Neural progenitor cell (in vitro differentiated cells): Measurements from ENCODE around the gene GLB1L2. TPM values are rescaled to one million over a fixed set of nuclear protein-coding genes. Genes with fewer than 3 reads are reported as not detected.

Experiments used
- DNase-seq: peaks from one replicate; pipeline ENCODE4 v3.0.0-alpha.2; 2016; ENCODE audit warnings: low spot score
- H2AFZ ChIP-seq: fragments of 200-600 bp; sonication (generic); replicated peaks from 2 replicates; pipeline ENCODE4 v1.6.1; 2016; ENCODE audit warnings: antibody characterized with exemption
- H3F3A ChIP-seq: fragments of 200-600 bp; sonication (generic); 2 replicates; pipeline ENCODE4 v1.6.1; 2016; ENCODE audit warnings: antibody characterized with exemption, low read depth
- H3K27ac ChIP-seq: fragments of 200-600 bp; sonication (generic); 2 replicates; pipeline ENCODE4 v1.5.1; 2016; ENCODE audit warnings: mild to moderate bottlenecking
- H3K27me3 ChIP-seq: fragments of 200-600 bp; sonication (generic); 2 replicates; pipeline ENCODE4 v1.6.1; 2016; ENCODE audit warnings: mild to moderate bottlenecking, moderate library complexity
- H3K36me3 ChIP-seq: fragments of 200-600 bp; sonication (generic); 2 replicates; pipeline ENCODE4 v1.5.1; 2016
- H3K4me1 ChIP-seq: fragments of 200-600 bp; sonication (generic); 2 replicates; pipeline ENCODE4 v1.6.1; 2016; ENCODE audit warnings: mixed run types
- H3K4me2 ChIP-seq: fragments of 200-600 bp; sonication (generic); 2 replicates; pipeline ENCODE4 v1.6.1; 2016
- H3K4me3 ChIP-seq: fragments of 200-600 bp; sonication (generic); 2 replicates; pipeline ENCODE4 v1.5.1; 2016
- H3K79me2 ChIP-seq: fragments of 200-600 bp; sonication (generic); 2 replicates; pipeline ENCODE4 v1.6.1; 2016; ENCODE audit warnings: low read depth
- H3K9ac ChIP-seq: fragments of 200-600 bp; sonication (generic); 2 replicates; pipeline ENCODE4 v1.6.1; 2016
- H3K9me3 ChIP-seq: fragments of 200-600 bp; sonication (generic); 2 replicates; pipeline ENCODE4 v1.5.1; 2016; ENCODE audit warnings: low read depth
- H4K20me1 ChIP-seq: fragments of 200-600 bp; sonication (generic); 2 replicates; pipeline ENCODE4 v1.6.1; 2016; ENCODE audit warnings: low read depth
- H3K27ac Mint-ChIP-seq: 3 replicates; pipeline ENCODE4 v1.8.0; 2021; ENCODE audit warnings: mixed read lengths
- H3K27me3 Mint-ChIP-seq: 2 replicates; pipeline ENCODE4 v1.8.0; 2022; ENCODE audit warnings: low read depth, mild to moderate bottlenecking, inconsistent platforms, moderate library complexity, mixed read lengths; ENCODE audit not compliant: insufficient read depth
- H3K36me3 Mint-ChIP-seq: 3 replicates; pipeline ENCODE4 v1.8.0; 2021; ENCODE audit warnings: mixed read lengths
- H3K4me1 Mint-ChIP-seq: 3 replicates; pipeline ENCODE4 v1.8.0; 2021; ENCODE audit warnings: mixed read lengths
- H3K4me3 Mint-ChIP-seq: 3 replicates; pipeline ENCODE4 v1.8.0; 2021; ENCODE audit warnings: mild to moderate bottlenecking, moderate library complexity, mixed read lengths
- H3K9me3 Mint-ChIP-seq: 3 replicates; pipeline ENCODE4 v1.8.0; 2020; ENCODE audit warnings: mixed read lengths
- EZH2 ChIP-seq: fragments of 200-600 bp; sonication (generic); IDR thresholded peaks from 2 replicates; pipeline ENCODE4 v1.6.1; 2017; ENCODE audit warnings: antibody characterized with exemption, mild to moderate bottlenecking, moderate library complexity
- EZH2phosphoT487 ChIP-seq: fragments of 200-600 bp; sonication (generic); IDR thresholded peaks from 2 replicates; pipeline ENCODE4 v1.6.1; 2017; ENCODE audit warnings: antibody characterized with exemption
- total RNA-seq: library from RNA; depleted of rRNA; stranded (reverse); fragments of >200 nt; gene quantifications from 2 replicates; pipeline ENCODE4 v1.2.3, GENCODE V29; 2015; ENCODE audit warnings: low replicate concordance
- TF ChIP-seq, protein P1 (sequence below): fragments of 200-600 bp; sonication (generic); IDR thresholded peaks from 2 replicates; pipeline ENCODE4 v1.5.1; 2017; ENCODE audit warnings: antibody characterized with exemption, mild to moderate bottlenecking

The GLB1L2 gene
- total RNA-seq, 1 donor from 2014 or later = 2.0 TPM

DNA sequence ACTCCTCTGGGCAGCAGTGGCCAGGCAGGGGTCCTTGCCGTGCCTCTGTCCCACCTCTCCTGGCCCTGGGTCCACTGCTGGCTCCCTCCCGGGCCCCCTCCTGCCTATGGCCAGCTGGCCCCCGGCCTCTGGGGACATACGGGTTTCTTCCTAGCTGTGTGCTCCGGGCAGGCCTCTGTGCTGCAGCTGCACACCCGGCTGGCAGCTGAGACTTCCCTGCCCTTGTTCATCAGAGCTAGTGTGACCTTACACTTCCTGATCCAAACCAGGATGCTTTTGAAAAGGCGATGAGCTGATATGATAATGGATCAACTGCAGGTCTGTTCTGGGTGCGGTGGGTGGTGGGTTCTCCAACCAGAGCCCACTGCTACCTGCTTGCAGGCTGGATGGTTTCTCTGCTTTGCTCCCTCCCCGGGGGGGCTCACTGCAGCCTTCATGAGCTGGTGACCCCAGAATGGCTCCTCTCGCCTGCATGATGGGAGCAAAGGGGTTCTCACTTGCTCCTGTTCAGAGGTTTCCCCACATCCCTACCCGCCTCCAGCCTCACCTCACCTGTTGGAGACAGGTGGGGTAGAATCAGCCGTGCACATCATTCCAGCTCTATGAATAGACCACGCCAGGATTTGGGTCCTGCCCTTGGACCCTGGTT is 67.0 kb downstream of the GLB1L2 start:
- no peaks in the 10 kb centered on the region for H3K9me3 Mint-ChIP-seq
- Histone ChIP-seq H3K9ac (no peak overlapping the region), H3K27me3 (no peaks in the 10 kb centered on the region), H4K20me1 (peaks cover 57% of the 10 kb centered on the region), H3F3A (no peaks in the 10 kb centered on the region), H3K27ac (no peak overlapping the region), H3K36me3 (peaks cover 3% of the 10 kb centered on the region), H3K4me3 (no peak overlapping the region), H3K4me1 (peaks cover 6% of the 10 kb centered on the region), H2AFZ (no peak overlapping the region), H3K4me2 (no peak overlapping the region), H3K9me3 (no peaks in the 10 kb centered on the region), H3K79me2 (peaks cover 33% of the 10 kb centered on the region)
- H3K27me3 Mint-ChIP-seq = no peaks in the 10 kb centered on the region
- DNase-seq = no peak
- no peak overlapping the region for H3K4me3 Mint-ChIP-seq
- H3K36me3 Mint-ChIP-seq = peaks cover 11% of the 10 kb centered on the region
- peaks cover 24% of the 10 kb centered on the region for H3K4me1 Mint-ChIP-seq
- H3K27ac Mint-ChIP-seq = no peak overlapping the region
- TF ChIP-seq EZH2phosphoT487 = no peak

GRCh38 chr11:134399293-134399654 is 67.5 kb downstream of the GLB1L2 start:
- H3K4me2 ChIP-seq = no peak overlapping the region
- H3K36me3 ChIP-seq = peaks cover 3% of the 10 kb centered on the region
- H3K4me1 ChIP-seq = peaks cover under 1% of the 10 kb centered on the region
- no peak overlapping the region for H3K9ac ChIP-seq
- no peaks in the 10 kb centered on the region for H3K27me3 ChIP-seq
- H3K4me3 Mint-ChIP-seq = no peak overlapping the region
- peaks cover 15% of the 10 kb centered on the region for H3K36me3 Mint-ChIP-seq
- peaks cover 20% of the 10 kb centered on the region for H3K4me1 Mint-ChIP-seq
- no peaks in the 10 kb centered on the region for H3K27me3 Mint-ChIP-seq
- no peak overlapping the region for H3K27ac Mint-ChIP-seq
- H3K27ac ChIP-seq = no peak overlapping the region
- H3K79me2 ChIP-seq = peaks cover 36% of the 10 kb centered on the region
- no peak overlapping the region for H3K4me3 ChIP-seq
- H4K20me1 ChIP-seq = peaks cover 55% of the 10 kb centered on the region
- H3K9me3 ChIP-seq = no peaks in the 10 kb centered on the region
- TF ChIP-seq, protein P1, sequence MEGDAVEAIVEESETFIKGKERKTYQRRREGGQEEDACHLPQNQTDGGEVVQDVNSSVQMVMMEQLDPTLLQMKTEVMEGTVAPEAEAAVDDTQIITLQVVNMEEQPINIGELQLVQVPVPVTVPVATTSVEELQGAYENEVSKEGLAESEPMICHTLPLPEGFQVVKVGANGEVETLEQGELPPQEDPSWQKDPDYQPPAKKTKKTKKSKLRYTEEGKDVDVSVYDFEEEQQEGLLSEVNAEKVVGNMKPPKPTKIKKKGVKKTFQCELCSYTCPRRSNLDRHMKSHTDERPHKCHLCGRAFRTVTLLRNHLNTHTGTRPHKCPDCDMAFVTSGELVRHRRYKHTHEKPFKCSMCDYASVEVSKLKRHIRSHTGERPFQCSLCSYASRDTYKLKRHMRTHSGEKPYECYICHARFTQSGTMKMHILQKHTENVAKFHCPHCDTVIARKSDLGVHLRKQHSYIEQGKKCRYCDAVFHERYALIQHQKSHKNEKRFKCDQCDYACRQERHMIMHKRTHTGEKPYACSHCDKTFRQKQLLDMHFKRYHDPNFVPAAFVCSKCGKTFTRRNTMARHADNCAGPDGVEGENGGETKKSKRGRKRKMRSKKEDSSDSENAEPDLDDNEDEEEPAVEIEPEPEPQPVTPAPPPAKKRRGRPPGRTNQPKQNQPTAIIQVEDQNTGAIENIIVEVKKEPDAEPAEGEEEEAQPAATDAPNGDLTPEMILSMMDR = no peak
- no peak for TF ChIP-seq EZH2
- no peak for TF ChIP-seq EZH2phosphoT487
- no peaks in the 10 kb centered on the region for H3F3A ChIP-seq
- H2AFZ ChIP-seq = no peak overlapping the region
- no peak for DNase-seq
- no peaks in the 10 kb centered on the region for H3K9me3 Mint-ChIP-seq

DNA sequence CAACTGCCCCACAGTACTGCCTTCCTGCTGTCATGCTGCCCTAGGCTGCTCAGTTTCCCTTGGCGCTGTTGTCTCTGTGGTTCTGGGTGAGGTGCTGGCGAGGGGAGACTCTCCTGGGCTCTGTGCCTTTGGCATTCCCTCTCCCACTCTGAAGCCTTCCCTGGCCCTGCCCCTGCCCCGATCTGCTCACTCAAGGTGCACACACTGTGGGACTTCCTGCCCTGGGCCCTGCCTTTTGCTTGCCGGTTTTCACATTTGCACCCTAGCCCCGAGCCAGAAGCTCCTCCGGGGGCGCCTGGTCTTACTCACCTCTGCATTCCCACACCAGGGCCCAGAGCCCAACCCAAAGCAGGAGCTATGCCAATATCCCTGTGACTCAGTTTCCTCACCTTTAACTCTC is 68.2 kb downstream of the GLB1L2 start:
- no peak overlapping the region for H3K4me3 ChIP-seq
- Mint-ChIP-seq H3K4me3 (no peak overlapping the region), H3K27me3 (no peaks in the 10 kb centered on the region), H3K36me3 (peaks cover 15% of the 10 kb centered on the region), H3K27ac (no peak overlapping the region), H3K4me1 (peaks cover 13% of the 10 kb centered on the region), H3K9me3 (no peaks in the 10 kb centered on the region)
- no peaks in the 10 kb centered on the region for H3K27me3 ChIP-seq
- H3K27ac ChIP-seq = no peak overlapping the region
- TF ChIP-seq EZH2phosphoT487 (no peak), EZH2 (no peak)
- TF ChIP-seq, protein P1 = no peak
- H3F3A ChIP-seq = no peaks in the 10 kb centered on the region
- H3K4me2 ChIP-seq = no peak overlapping the region
- H2AFZ ChIP-seq = no peak overlapping the region
- peaks cover 51% of the 10 kb centered on the region for H4K20me1 ChIP-seq
- H3K36me3 ChIP-seq = peaks cover 3% of the 10 kb centered on the region
- no peak overlapping the region for H3K9ac ChIP-seq
- H3K79me2 ChIP-seq = peaks cover 38% of the 10 kb centered on the region
- no peak for DNase-seq
- H3K4me1 ChIP-seq = no peaks in the 10 kb centered on the region
- no peaks in the 10 kb centered on the region for H3K9me3 ChIP-seq
